OCI-LY7 (cell line): ENCODE measurements around the gene MEGF6. TPM values are rescaled to one million over a fixed set of nuclear protein-coding genes. Genes with fewer than 3 reads are reported as not detected.

Experiments used
- BruUV-seq: library from RNA; stranded (reverse); fragments of 400-500 nt; replicated peaks from 2 replicates; lab custom pipeline; 2021; lab: Mats Ljungman, UMichigan
- CTCF ChIA-PET: fragments of 300-600 bp; sonication (Branson Sonifier 250); formaldehyde crosslinking; loops from one replicate; lab custom pipeline; 2022; ENCODE audit warnings: antibody characterized with exemption; ENCODE audit not compliant: unreplicated experiment; lab: Charles Lee
- POLR2A ChIA-PET: fragments of 300-600 bp; sonication (Branson Sonifier 250); formaldehyde crosslinking; loops from one replicate; lab custom pipeline; 2022; ENCODE audit warnings: antibody characterized with exemption; lab: Charles Lee
- DNase-seq: peaks from one replicate; pipeline ENCODE4 v3.0.0-alpha.2; 2015; ENCODE audit warnings: low spot score
- H2AFZ ChIP-seq: fragments of 200-600 bp; sonication (generic), shearing (Covaris generic); 2 replicates; pipeline ENCODE4 v1.6.1; 2014; ENCODE audit warnings: mild to moderate bottlenecking, antibody characterized with exemption, low read length, moderate library complexity
- H3K27ac ChIP-seq: fragments of 200-600 bp; sonication (generic); 2 replicates; pipeline ENCODE4 v1.5.1; 2014; ENCODE audit warnings: mixed run types, low read depth, mild to moderate bottlenecking, moderate library complexity, low read length, inconsistent platforms; ENCODE audit not compliant: poor library complexity, severe bottlenecking
- H3K36me3 ChIP-seq: fragments of 200-600 bp; sonication (generic); 2 replicates; pipeline ENCODE4 v1.6.1; 2014; ENCODE audit warnings: mild to moderate bottlenecking, antibody characterized with exemption, low read length, moderate library complexity, mixed read lengths; ENCODE audit not compliant: insufficient read depth
- H3K4me1 ChIP-seq: fragments of 200-600 bp; sonication (generic); 2 replicates; pipeline ENCODE4 v1.5.1; 2014; ENCODE audit warnings: mild to moderate bottlenecking, low read length; ENCODE audit not compliant: insufficient read depth, poor library complexity, severe bottlenecking
- H3K4me2 ChIP-seq: fragments of 200-600 bp; sonication (generic); 2 replicates; pipeline ENCODE4 v1.6.1; 2014; ENCODE audit warnings: mild to moderate bottlenecking, low read length
- H3K4me3 ChIP-seq: fragments of 200-600 bp; sonication (generic); 2 replicates; pipeline ENCODE4 v1.5.1; 2014; ENCODE audit warnings: mild to moderate bottlenecking, low read depth, low read length; ENCODE audit not compliant: poor library complexity, severe bottlenecking
- H3K79me2 ChIP-seq: fragments of 200-600 bp; sonication (generic); 2 replicates; pipeline ENCODE4 v1.6.1; 2016; ENCODE audit warnings: low read depth, mild to moderate bottlenecking, low read length, moderate library complexity, mixed read lengths; ENCODE audit not compliant: insufficient read depth
- H3K9me2 ChIP-seq: fragments of 200-600 bp; sonication (generic); 2 replicates; pipeline ENCODE4 v1.6.1; 2016; ENCODE audit warnings: mild to moderate bottlenecking, low read length, mixed read lengths; ENCODE audit not compliant: insufficient read depth
- H3K9me3 ChIP-seq: fragments of 200-600 bp; sonication (generic); 2 replicates; pipeline ENCODE4 v1.6.1; 2014; ENCODE audit warnings: mild to moderate bottlenecking, mixed run types, low read length, mixed read lengths
- H4K20me1 ChIP-seq: fragments of 200-600 bp; sonication (generic); 2 replicates; pipeline ENCODE4 v1.6.1; 2014; ENCODE audit warnings: mild to moderate bottlenecking, antibody characterized with exemption, low read length, moderate library complexity, mixed read lengths; ENCODE audit not compliant: insufficient read depth
- EZH2phosphoT487 ChIP-seq: fragments of 200-600 bp; sonication (generic); IDR thresholded peaks from 2 replicates; pipeline ENCODE4 v1.6.1; 2018; ENCODE audit warnings: low read depth, borderline replicate concordance, mild to moderate bottlenecking, mixed run types, antibody characterized with exemption, low read length, moderate library complexity, mixed read lengths
- intact Hi-C: fragments of 100-400 bp; cut with micrococcal nuclease; formaldehyde crosslinking; loops from one replicate; pipeline ENCODE4 v1.10.0; 2022; ENCODE audit not compliant: unreplicated experiment
- total RNA-seq, 2 experiments: library from RNA; depleted of rRNA in 1 of 2; stranded (reverse); fragments of >200 nt in 1 of 2; shearing (Covaris generic) in 1 of 2; gene quantifications; 2 replicates each; pipeline ENCODE4 v1.2.3, GENCODE V29; 2014 to 2022
- TF ChIP-seq, protein P1 (sequence below): fragments of 200-600 bp; sonication (generic); conservative IDR thresholded peaks from 2 replicates; pipeline ENCODE4 v1.5.1; 2014; ENCODE audit warnings: mild to moderate bottlenecking, antibody characterized with exemption, low read length, moderate library complexity, mixed read lengths

MEGF6 gene
- total RNA-seq, 2 experiments from 2014 or later, result 0.15 to 0.32 TPM

DNA sequence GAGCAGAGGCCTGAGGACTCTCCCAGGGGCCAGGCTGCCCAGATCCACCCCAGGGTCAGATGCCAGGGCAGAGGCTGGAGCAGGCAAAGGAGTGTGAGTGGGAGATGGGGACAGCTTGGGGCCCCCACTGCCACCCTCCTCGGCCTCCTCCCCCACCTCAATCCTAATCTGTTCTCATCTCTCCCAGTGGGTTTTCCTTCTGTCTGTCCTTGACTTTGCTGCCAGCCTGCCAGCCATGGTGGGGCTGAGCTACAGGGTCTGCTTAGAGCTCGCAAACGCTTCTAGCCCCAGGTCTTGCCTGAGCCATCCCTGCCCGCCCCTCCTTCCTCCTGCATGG, 65.3 kb downstream of the MEGF6 start:
- Histone ChIP-seq H4K20me1 (no peaks in the 10 kb centered on the region), H3K4me3 (no peak overlapping the region), H3K4me1 (no peaks in the 10 kb centered on the region), H3K36me3 (no peaks in the 10 kb centered on the region), H2AFZ (no peak overlapping the region), H3K4me2 (no peak overlapping the region), H3K9me2 (no peaks in the 10 kb centered on the region), H3K79me2 (no peaks in the 10 kb centered on the region), H3K9me3 (no peaks in the 10 kb centered on the region), H3K27ac (no peak overlapping the region)
- intact Hi-C loops, result no loop called here
- ChIA-PET CTCF (no interaction called here), POLR2A (no interaction called here)
- no peak for DNase-seq
- BruUV-seq, result no TSS peak
- no peak for TF ChIP-seq EZH2phosphoT487
- TF ChIP-seq, protein P1, sequence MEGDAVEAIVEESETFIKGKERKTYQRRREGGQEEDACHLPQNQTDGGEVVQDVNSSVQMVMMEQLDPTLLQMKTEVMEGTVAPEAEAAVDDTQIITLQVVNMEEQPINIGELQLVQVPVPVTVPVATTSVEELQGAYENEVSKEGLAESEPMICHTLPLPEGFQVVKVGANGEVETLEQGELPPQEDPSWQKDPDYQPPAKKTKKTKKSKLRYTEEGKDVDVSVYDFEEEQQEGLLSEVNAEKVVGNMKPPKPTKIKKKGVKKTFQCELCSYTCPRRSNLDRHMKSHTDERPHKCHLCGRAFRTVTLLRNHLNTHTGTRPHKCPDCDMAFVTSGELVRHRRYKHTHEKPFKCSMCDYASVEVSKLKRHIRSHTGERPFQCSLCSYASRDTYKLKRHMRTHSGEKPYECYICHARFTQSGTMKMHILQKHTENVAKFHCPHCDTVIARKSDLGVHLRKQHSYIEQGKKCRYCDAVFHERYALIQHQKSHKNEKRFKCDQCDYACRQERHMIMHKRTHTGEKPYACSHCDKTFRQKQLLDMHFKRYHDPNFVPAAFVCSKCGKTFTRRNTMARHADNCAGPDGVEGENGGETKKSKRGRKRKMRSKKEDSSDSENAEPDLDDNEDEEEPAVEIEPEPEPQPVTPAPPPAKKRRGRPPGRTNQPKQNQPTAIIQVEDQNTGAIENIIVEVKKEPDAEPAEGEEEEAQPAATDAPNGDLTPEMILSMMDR, result no peak

DNA sequence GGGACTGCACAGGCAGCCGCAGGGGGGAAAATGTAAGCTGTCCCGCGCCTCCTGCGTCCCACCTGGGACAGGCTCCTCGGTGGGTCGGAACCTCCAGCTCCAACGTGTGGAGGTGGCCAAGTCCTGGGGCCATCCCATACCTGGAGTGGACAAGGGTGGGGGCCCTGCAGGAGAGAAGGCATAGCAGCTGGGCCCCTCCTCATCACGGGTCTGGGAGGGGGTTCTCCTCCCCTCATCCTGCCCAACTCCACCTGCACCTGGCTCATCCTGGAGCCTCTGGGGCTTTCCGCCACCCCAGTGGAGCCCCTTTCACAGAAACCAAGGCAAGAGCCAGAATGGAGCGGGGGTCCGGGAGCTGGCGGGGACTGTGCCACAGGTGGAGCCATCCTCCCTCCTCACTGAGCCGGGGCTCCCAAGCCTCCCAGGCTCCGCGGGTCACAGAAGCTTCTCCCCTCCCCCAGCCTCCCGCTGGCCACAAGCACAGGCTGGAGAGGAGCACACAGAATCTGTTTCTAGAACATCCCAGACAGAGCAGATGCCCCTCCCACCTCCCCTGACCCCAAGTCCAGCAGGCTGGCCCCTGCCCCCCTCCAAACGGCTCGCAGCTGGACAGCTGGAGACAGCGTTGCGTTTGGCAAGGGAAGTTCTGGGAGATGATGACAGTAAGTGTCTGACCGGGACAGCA, 65.8 kb downstream of the MEGF6 start:
- TF ChIP-seq, protein P1, result no peak
- TF ChIP-seq EZH2phosphoT487, result no peak
- H2AFZ ChIP-seq, result no peak overlapping the region
- ChIA-PET POLR2A (no interaction called here), CTCF (no interaction called here)
- H3K36me3 ChIP-seq, result no peaks in the 10 kb centered on the region
- H3K4me1 ChIP-seq, result no peaks in the 10 kb centered on the region
- intact Hi-C loops, result no loop called here
- H3K4me2 ChIP-seq, result no peak overlapping the region
- no peaks in the 10 kb centered on the region for H3K79me2 ChIP-seq
- BruUV-seq, result no TSS peak
- no peaks in the 10 kb centered on the region for H4K20me1 ChIP-seq
- DNase-seq, result no peak
- no peaks in the 10 kb centered on the region for H3K9me3 ChIP-seq
- H3K27ac ChIP-seq, result no peak overlapping the region
- no peak overlapping the region for H3K4me3 ChIP-seq
- no peaks in the 10 kb centered on the region for H3K9me2 ChIP-seq

DNA sequence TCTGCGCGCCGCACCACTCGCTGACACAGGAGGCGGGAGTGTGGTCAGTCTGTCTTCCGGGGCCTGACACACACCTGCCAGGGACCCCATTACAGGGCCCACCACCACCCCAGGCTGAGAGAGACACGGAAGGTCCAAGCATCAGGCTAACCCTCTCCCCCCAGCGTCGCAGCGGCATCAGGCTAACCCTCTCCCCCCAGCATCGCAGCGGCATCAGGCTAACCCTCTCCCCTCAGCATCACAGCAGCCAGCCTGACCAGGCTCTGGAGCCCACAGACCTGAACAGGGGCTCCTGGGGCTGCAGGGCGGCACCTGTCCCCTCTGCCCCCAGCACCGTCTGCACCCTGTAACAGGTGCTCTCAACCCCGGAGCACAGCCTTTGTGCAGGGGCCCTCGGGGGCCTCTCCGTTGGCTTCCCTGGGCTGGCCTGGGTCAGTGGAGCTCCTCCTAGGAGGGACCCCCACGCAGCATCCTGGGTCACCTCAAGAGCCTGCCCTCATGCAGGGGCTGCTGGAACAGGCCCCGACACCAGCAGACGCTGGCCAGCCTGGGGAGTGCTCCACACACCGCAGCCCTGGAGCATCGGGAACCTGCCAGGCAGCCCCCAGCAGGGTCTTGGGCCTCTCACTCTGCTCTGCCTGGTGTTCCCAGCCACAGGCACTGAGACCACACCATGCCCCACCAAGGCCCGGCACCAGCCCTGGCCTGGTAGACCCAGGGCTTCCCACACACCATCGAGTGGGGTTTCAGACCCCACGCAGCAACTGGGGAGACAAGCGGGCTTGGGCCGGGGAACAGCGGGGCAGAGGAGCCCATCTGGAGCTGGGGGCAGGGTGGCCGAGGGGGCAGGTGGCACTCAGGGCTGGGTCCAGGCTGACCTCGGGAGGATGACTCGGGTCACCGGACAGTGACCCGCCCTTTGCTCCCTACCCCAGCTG, 67.0 kb downstream of the MEGF6 start:
- Histone ChIP-seq H3K4me2 (no peak overlapping the region), H3K27ac (no peak overlapping the region), H2AFZ (no peak overlapping the region), H3K36me3 (no peaks in the 10 kb centered on the region), H4K20me1 (no peaks in the 10 kb centered on the region), H3K4me1 (no peaks in the 10 kb centered on the region), H3K9me3 (no peaks in the 10 kb centered on the region), H3K9me2 (no peaks in the 10 kb centered on the region), H3K79me2 (no peaks in the 10 kb centered on the region), H3K4me3 (no peak overlapping the region)
- no TSS peak for BruUV-seq
- ChIA-PET POLR2A (no interaction called here), CTCF (no interaction called here)
- no peak for TF ChIP-seq EZH2phosphoT487
- TF ChIP-seq, protein P1, result no peak
- DNase-seq, result no peak
- intact Hi-C loops, result no loop called here
